HG03066 (cell line): Measurements from ENCODE around the gene KRTAP21-3.
"Not testable (repeated sequence)": the region's sequence is repeated elsewhere in the genome, so short reads cannot be mapped to it uniquely, and the experiment has no call there.

Experiments used
- ATAC-seq: cut with Tn5 transposase; IDR thresholded peaks from one replicate; pipeline ENCODE4 v1.9.1; 2021; ENCODE audit warnings: low read depth; ENCODE audit not compliant: unreplicated experiment

Gene KRTAP21-3, protein sequence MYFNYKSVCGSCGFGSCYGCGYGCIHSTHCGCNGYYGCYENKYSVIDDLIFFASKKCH

DNA sequence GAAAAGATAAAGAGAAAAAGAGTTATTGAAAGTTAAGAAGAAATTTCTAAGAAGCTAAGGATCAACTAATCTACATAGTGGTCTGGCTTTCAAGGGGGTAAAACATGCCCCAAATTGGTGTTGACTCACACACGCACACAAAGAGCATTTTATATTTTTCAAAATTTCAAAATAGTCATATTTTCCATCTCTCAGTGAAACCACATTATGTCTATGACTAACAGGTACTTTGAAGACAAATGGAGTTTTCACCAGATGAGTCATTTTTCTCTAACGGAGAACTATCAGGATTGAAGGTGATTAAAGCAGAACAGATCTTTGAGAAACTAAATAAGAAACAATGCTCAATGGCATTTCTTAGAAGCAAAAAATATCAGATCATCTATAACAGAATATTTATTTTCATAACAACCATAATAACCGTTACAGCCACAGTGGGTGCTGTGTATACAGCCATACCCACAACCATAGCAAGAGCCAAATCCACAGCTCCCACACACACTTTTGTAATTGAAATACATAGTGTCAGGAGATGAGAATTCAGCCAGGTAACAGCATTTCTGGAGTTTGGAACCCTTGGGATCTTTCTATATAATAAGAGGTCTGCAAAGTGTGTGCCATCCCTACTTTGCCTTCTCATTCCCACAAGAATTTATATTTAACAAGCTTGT lies at the start of gene KRTAP21-3:
TSS of gene KRTAP21-3 (minus strand) at position 539 of the 671 bp plus-strand sequence. CDS start at position 521, 18 bp downstream.
- ATAC-seq = no peak

DNA sequence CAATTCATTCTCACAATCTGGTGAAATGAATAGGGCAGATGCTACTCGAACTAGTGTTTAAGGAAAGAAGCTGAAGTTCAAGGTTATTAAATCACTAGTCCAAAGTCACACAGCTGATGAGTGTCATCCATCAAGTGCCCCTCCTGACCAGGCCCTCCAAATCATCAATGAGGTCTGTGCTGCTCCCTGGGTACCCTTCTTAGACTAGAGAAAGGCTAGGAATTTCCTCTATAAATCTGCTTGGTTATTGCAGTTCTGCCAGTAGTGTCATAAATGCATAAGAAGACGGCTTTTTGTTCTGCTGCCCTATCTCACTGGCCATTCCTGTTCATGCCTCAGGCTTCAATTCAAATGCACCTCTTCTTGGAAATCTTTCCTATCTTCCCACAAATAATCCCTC lies 42.2 kb upstream of the KRTAP21-3 start:
- no peak for ATAC-seq

DNA sequence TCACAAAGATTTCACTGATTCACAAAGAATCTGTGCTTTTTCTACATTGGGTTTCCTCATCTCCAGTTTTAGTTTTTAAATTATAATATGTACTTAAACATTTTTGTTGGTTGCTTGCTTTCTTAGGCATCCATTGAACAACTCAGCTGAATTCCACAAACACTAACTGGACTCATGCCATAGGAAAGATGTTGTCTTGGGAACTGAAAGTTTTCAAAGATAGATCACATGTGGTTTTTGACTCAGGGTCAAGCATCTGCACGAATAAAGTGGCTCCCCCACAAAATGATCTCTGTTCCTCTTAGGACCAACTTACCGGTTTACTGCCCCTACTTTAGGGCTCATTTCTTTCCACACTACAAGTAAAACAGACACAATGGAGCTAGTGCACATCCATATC lies 39.7 kb upstream of the KRTAP21-3 start:
- ATAC-seq = no peak

DNA sequence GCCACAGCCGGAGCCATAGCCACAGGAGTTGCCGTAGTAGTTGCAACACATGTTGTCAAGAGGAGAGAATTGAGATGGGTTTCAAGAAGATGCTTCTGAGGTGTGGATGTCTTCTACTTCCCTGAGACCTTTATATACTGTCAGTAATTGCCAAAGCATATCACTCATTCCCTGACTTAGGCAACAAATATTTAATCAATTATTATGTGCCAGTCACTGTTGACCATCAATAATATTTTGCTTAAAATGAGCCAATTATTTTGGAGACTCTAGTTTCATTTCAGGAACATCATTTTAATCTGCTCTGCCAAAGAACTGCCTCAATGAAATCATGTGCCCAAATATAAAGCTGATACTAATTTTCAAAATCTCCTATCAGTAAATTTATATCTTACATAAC lies 36.8 kb upstream of the KRTAP21-3 start, which contains the start of gene KRTAP21-1:
TSS of gene KRTAP21-1 (minus strand) at position 101 of the 400 bp plus-strand sequence. CDS start at position 51, 50 bp downstream.
- ATAC-seq = not testable (repeated sequence)

DNA sequence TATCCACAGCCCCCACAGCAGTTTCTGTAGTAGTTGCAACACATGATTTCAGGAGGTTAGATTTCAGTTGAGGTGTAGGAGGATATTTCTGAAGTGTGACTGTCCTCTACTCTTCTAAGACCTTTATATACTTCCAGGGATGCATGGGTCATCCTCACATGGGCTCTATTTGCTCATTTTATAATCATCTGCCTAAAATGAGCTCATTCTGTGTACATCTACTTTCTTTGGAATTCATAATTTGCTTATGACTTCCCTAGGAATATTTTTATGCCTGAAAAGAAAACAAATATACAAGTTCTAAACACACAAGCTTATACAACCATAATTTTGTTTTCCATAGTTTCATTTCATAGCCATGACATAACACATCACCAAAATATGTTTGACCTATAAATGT lies 28.6 kb upstream of the KRTAP21-3 start, which contains the start of gene KRTAP21-2:
TSS of gene KRTAP21-2 (minus strand) at position 101 of the 400 bp plus-strand sequence. CDS start at position 44, 57 bp downstream.
- ATAC-seq = no peak

DNA sequence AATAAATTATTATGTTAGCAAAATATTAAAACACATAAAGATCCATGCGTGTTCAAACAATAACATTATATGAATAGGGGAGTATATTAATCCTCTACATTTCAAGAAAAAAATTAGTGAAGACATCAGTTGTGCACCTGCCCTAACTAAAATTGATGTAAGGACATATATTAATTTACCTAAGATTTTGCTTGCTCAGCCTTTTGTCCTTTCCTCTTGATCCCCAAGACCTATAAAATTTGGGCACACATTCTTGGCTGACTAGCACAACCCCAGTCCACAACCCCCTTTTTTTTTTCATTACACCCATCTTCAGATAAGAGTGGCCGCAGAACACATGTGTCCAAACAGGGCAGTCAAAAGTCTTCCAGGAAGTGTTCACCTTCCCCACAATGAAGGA lies 21.9 kb upstream of the KRTAP21-3 start:
- ATAC-seq = no peak

DNA sequence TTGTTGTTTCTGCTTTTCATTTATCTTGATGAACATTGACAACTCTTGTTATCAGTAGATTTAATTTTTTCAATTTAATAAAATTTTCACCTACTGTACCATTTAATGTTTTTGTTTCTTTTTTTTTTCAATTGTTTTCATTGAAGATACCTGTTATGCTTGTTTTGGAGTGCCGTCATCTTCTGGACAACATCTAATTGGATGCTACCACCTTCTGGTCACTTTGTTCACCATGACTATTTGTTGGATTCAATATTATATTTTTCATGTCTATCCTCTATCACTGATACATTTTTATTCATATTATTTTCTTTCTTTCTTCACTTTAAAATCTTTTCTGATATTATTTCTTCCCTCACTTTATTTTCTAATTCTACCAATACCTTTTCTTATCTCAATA lies 14.4 kb upstream of the KRTAP21-3 start:
- no peak for ATAC-seq

DNA sequence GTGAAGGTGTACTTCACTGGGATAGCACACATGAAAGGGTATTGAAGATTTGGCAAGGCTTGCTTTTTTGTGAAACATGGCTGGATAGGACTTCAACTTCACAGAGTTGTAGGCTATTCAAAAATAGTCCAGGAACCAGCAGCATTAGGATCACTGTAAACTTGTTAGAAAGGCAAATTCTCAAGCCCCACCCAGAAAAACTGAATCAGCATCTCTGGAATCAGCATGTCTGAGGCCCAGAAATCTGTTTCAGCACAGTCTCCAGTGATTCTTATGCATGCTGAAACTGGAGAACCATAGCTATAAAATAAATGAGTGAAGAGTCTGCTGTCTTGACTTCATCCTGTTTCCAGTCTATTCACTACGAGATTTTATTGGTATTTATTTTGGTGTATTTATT lies 8.1 kb upstream of the KRTAP21-3 start:
- ATAC-seq = no peak

DNA sequence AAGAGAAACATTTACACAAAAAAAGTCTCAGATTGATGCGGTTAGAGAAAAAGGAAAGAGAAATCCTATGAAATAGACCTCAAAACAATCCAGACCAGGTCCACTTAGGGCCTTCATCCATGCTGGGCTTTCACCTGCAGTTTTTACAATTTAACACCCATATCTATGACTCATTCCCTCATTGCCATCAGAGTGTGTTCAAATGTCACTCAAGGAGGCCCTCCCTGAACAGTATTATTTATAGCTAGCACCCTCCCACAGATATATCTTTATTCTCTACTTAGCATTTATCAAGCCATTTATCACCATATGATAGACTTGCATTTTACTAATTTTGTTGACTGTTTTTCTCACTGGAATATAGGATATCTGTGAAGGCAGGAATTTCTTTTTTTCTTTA lies 824 bp upstream of the KRTAP21-3 start:
- ATAC-seq = no peak

DNA sequence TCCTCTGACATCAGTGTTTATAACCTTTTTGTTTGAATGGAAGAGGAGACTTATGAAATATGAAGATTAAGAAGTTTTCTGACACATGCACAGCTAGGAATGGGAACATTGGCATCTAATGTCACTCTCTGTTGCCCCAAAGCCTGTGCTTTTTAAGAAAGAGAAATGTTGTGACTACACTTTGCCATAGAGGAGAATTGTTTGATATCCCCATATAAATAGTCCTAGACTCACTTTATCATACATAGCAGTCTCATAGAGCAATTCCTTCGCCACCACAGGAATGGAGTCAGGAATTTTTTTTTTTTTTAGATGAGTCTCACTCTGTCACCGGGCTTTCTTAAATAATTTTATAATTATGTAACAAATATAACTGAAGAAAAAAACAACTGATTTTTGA lies 1.5 kb downstream of the KRTAP21-3 start:
- ATAC-seq = no peak

DNA sequence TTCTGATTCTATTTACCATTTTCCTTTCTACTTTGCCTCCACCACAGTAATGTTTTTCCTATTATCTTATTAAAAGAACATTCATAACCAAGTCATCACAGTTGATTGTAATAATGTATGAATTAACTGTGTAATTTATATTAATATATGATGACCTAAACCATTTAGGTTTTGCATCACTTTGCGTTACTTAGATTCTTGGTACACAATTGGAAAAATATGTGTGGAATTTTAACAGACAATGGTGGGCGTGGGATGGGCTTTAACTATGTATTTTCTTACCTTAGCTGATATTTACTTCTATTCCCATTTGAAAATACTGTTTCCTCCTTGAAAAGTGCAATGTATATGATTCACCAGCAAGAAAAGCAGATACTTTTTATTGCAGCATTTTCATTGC lies 3.6 kb downstream of the KRTAP21-3 start:
- ATAC-seq = no peak

DNA sequence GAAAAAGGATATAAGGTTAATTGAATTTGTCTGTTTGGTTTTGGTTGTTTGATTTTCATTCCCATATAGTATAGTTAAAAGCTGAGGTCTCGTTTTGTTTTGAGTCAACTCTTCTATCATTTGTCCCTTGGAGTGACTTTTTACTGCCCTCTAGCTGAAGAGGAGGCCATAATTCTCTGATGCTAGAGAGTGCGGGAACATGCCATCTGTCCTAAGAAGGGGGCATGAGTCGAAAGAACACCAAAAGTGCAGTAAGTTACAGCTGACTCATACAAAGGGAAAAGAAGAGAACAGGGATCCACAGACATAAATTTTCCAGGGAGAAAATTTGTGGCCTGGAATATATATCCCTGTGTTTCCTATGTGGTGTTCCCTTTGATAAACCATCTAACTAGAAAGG lies 4.1 kb downstream of the KRTAP21-3 start:
- no peak for ATAC-seq

DNA sequence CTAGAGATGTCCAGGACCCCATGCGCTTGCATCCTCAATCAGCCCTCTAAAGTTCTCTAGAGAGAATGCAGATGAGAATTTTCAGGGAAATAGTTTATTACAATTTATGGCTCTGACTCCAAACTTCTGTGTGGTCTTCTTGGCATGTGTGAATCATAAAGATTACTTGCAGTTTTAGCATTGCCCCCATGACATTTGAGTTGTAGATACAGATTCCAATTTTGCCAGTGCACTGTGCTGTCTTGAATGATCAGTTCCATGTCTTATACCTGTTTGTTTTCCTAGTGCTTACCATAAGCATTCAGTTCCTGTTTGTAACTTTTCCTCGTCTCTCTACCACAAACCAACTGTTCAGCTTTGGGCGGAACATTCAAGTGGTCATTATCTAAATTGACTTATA lies 4.8 kb downstream of the KRTAP21-3 start:
- no peak for ATAC-seq

DNA sequence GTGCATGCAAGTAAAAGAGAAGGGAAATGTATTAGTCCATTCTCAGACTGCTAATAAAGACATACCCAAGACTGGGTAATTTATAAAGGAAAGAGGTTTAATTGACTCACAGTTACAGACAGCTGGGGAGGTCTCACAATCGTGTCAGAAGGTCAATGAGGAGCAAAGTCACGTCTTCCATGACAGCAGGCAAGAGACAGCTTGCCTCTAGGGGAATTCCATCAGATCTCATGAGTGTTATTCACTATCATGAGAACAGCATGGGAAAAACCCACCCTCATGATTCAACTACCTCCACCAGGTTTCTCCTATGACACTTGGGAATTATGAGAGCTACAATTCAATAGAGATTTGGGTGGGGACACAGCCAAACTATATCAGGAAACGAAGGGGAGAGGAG lies 8.1 kb downstream of the KRTAP21-3 start:
- ATAC-seq = no peak

DNA sequence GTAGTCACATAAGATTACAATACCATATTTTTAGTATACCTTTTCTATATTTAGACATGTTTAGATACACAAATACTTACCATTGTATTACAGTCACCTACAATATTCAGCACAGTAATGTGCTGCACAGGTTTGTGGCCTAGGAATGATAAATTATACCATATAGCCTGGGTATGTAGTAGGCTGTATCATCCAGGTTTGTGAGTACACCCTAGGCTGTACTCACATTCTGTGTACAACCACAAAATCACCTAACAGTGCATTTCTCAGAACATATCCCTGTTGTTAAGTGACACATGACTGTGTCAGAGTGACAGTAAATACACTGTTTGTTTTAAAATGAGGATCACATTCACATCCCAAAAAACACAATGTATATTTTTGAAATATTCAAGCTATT lies 11.2 kb downstream of the KRTAP21-3 start:
- ATAC-seq = no peak

DNA sequence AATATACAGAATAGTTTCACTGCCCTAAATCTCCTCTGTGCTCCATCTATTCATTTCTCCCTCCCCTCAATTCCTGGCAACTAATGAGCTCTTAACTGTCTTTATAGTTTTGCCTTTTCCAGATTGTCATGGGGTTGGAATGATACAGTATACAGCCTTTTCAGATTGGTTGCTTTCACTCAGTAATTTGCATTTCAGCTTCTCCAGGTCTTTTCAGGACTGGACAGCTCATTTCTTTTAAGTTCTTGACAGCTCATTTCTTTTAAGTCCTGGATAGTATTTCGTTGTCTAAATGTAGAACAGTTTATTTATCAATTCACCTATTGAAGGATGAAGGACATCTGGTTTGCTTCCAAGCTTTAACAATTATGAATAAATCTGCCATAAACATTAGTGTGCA lies 22.6 kb downstream of the KRTAP21-3 start:
- ATAC-seq = no peak

DNA sequence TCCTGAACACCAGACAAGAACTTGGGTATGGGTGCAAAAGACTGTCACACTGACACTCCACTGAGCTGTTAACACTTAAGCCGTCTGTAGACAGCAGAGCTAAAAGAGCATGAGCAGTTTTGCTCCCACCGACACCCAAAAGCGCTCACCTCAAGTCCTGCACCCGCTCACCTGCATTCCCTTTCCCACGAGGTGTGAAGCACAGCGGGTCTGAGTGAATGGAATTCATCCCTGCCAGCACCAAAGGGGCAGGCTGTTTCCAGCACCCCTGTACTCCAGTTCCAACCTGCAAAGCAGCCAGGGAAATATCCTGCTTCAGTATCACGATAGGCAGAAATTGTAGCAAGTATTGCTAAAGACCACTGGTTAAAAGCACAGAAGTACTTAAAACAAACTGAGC lies 28.8 kb downstream of the KRTAP21-3 start:
- ATAC-seq = no peak

DNA sequence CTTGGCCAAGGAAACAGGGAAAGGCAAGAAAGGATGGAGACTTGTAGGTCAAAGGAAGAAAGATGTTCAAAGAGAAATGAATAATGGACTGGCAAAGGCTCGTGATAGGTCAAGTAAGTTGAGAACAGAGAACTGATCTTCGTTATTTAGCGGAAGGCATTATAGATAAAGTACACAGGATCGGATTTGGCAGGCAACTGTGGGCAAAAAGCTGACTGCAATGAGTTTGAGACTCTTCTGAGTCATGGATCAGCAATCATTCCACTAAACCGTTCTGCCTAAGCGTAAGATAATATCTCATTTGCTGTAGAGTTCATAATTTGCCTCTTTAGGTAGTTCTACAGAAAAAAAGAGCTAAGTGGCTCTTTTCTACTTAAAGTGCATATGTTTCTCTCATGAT lies 34.1 kb downstream of the KRTAP21-3 start:
- no peak for ATAC-seq

DNA sequence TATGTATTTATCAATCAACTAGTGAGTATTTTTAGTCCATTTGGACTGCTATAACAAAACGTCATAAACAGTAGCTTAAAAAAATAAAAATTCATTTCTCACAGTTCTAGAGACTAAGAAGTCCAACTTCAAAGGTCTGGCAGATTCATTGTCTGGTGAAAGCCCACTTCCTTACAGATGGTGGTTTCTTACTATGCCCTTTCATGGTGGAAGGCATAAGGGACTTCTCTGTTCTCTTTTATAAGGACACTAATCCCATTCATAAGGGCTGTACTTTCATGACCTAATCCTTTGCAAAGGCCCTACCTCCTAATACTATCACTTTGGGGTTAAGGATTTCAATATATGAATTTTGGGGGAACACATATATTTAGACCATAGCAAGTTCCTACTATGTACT lies 38.0 kb downstream of the KRTAP21-3 start:
- ATAC-seq = no peak

DNA sequence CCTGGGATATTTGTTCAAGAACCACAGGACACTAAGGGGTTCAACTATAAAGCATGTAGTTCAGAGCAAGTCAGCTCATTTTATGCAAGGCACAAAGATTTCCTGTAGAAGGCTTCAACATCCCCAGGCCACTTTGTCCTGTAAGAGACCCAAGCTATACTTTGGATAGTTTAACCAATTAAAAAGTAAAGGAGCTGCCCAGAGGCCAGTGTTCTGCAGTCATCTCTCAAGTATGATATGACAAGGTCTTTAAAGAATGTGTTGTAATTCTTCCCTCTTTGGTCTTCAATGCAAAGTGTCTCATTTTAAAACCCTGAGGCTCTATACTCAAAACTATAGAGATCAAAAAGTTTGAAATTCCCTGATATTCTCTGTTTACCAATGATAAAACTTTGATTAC lies 41.8 kb downstream of the KRTAP21-3 start:
- no peak for ATAC-seq

DNA sequence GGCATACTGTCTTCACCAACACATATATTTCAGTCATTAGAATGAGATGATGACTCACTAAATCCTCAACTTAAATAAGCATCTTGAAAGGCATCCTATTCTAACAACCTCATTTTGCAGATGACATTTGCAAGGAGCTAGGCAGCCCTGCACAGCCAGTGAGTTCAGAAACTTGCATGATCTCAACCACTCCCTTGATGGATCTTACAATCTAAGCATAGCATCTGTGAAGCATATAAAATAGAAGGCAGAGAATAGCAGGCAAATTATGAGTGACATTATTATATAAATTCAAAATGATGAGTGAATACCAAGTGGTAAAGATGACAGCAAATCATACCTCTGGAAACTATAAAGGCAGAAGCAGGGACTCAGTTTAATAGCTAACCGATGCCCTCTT lies 44.3 kb downstream of the KRTAP21-3 start:
- no peak for ATAC-seq

DNA sequence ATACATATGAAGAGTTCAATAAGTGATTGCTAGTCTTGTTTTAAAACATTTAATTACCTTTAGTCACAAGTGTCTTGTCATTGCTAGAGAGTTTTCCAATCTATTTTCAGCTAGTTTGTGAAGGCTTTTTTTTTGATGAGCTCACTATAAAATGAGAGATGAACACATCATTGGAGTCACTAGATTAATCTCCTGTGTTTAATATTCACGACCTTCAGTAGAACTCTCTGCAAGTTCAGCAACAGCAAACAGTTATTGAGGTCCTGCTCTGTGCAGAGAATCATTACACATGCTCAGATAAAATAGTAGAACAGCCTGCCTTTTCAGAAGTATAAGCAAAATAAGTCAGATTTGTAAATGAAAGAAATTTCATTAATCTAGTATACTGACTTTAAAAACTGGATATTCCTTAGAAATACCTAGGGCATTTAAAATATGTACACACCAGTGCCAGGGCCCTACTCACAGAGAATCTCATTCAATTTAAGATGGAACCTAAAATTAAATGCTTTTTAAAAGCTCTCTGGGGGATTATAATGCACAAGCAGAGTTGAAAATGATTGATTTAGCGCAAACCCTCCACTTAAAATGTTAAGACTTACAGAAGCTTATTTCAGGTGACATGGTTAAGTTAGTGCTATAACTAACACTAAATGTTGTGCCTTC lies 45.5 kb downstream of the KRTAP21-3 start:
- no peak for ATAC-seq
